ENCODE results near the gene RASL12.
A peak's percentile ranks its signal among the peaks of the same experiment; 100 is the strongest.
"Not testable (repeated sequence)": the region's sequence is repeated elsewhere in the genome, so short reads cannot be mapped to it uniquely, and the experiment has no call there.

The RASL12 gene

DNA sequence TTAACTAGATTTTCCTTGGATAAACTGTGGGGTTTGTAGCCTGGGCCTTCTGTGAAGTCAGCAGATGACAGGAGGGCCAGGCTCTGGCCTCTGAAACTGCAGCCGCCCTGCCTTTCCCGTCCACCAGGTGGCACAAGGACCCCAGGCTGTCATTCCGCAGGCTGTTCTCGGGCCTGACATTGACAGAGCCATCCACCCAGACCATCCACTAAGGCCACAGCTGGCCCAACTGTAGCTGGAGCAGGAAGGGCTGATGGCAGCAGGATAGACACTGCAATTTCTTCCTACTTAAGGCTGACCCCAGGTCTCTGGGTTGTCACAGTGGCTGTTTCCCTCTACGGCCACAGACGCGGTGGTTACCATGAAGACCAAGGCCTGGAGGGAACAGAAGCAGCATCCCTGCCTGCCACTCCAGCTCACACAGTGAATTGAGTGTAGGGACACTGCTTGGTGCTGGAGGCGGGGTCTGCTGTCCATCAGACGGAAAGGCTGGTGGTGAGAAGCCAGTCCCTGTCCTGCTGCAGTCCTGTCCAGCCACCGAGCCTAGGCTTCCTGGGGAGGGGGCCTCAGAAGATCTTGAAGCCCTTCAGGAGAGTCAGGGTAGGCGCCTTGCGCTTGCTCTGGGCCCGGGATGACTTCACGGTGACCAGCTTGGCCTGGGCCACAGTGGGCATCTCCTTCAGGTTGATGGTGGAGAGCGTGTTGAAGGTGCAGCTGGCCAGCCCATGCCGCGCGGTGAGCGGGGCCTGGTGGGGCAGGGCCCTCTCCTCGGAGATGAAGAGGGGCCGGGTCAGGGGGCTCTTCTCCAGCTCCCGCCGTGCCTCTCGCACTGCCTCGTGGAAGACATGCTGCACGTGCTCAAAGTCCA, 13.2 kb downstream of the RASL12 start:
- peak; percentile 53 for DNase-seq

DNA sequence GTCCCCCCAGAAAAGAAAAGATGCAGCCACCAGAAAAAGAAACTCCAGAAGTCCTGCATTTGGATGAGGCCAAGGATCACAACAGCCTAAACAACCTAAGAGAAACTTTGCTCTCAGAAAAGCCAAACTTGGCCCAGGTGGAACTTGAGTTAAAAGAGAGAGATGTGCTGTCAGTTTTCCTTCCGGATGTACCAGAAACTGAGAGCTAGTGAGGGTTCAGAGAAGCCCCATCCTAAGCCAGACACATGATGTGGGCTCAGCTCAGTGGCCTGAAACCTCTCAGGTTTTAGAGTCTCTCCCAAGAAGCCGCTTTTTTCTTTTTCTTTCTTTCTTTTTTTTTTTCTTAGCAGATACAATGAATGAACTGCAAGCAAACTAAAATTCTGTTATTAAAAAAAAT, 14.8 kb downstream of the RASL12 start:
- DNase-seq, result no peak

DNA sequence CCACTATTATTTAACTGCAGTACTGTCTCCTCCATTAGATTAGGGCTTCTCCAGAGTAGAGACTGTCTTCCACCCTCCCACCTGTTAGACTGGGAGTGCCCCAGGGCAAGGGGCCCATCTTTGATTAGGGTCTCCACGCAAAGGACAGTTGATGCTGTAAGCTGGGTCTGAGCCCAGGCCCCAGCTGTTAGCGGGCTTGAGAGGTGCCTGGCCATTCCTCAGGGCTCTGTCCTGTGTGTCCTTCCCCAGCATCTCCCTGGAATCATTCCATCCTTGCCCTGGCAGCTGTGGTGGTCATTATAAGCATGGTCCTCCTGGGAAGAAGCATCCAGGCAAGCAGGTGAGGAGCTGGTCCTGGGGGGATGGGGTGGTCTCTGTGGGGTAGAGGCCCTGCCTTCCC, 16.5 kb downstream of the RASL12 start:
- no peak for DNase-seq

DNA sequence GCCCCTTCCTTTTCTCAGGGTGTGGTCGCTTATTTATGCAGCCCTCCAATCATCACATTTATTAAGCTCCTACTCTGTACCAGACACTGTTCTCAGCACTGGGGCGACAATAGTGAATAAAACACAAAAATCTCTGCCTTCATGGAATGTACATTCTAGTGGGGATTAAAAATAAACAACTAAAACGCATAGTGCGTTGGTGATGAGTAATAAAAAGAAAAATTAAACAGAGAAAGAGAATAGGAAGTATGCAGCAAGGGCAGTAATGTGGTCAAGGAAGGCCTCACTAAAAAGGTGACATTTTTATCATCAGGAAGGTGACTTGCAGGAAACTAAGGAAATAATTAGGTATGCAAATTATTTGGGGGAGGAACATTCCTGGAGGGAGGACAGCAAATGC, 17.5 kb downstream of the RASL12 start:
- no peak for DNase-seq

DNA sequence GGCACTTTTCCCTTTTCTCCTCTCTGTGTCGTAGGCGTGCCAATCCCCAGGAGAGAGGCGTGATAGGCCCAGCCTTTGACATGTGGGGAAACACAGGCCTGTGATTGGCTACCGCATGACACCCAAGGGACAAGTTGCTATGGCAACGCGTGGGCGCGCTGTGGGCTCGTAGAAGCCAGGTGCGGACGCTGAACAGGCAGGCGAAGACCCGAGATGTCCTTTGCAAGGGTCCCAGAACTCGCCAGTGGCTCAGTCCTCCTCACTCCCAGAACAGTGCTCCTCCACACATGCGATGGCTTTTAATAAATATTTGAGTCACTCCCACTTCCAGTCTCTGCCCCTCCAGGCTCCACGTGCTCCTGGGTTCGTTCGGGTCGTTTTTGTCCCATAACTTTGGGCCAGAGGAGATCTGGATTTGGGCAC, 18.4 kb downstream of the RASL12 start:
- DNase-seq, result peak; percentile 89

DNA sequence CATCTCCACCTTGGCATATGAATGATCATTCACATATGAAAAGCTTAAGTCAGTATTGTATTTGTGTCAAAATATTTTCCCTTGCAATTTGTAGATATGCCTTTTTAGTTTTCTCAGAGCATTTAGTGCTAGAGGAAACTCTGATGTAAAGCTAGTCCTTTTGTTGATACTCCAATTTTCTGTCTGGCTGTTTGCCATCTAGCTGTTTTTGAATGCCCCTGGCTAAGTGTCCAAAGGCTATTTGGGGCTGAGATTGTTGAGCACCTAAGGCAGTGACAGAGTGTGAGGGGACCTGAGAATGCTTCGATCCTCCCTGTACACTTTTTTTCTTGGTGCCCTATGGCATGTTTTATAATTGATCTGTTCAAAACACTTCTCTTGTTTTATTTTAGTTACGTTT, 19.6 kb downstream of the RASL12 start:
- no peak for DNase-seq

DNA sequence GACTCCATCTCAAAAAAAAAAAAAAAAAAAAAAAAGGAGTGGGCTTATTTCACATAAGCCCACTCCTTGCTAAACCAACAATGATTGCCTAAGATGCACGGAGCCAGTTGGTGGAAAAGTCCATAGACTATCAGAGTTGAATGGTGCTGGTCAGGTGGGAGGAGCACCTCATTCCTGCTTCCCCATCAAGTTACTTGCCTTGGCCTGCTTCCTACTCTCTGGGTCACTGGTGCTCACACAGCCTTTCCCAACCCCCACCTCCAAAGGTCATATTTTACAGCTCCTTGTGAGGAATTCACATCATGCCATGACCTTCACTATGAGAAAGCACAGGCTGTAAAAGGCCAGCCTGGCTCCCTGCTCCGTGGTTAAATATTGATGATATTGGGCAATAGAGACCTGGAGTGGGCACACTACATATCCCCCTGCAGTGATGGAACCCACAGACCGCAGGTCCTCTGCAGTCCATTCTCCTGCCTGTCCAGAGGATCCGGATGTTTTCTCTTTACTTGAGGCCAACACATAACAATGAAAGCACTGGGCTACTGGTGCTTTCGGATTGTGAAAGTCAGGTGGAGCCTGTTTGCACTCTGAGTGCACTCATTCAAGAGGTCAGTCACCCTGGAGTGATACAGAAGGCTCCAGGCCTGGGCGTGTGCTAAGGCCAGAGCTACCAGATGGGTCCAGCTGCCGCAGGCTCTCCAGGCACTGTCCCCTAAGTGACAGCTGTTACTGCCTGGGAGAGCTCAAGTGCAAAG, 22.9 kb downstream of the RASL12 start, which contains the start of gene SLC51B:
SLC51B (plus strand) TSS at position 664 of the 758 bp plus-strand sequence. CDS start 4,618 bp downstream, outside the sequence.
- no peak for DNase-seq

DNA sequence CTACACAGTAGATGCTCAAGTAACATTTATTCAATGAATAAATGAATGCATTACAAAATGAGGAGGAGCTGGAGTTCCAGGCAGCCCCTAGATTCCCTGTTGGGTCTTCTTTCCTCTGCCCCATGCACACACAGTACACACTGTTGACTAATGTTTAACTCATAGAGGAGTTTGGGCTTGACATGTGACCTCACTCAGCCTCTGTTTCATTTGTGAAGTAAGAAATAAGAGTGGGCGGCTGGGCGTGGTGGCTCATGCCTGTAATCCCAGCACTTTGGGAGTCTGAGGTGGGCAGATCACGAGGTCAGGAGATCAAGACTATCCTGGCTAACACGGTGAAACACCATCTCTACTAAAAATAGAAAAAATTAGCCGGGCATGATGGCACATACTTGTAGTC, 23.6 kb downstream of the RASL12 start:
- not testable (repeated sequence) for DNase-seq

DNA sequence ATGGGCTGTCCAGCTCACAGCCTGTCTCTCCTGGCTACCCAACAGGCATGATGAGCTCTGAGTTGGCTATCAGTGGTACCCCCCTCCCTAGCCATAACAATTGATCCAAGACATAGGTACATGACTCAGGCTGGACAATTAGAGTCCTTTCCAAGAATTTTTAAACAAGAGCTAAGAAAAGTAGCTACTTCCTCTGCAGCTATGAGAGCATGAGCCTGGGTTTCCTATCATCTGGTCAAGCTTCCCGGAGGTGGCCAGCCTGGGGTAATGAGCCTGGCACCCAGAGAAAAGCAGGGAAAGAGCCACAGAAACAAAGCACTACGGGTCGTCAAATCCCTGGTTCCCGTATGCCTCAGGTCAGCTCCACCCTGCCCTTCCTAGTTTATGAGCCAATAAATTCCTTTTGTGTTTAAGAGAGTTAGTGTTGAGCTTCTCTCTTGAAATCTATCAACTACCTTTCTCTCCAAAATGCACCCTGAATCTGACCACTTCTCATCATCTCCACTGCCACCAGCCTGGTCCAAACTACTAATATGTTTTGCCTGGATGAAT, 24.9 kb downstream of the RASL12 start:
- no peak for DNase-seq

DNA sequence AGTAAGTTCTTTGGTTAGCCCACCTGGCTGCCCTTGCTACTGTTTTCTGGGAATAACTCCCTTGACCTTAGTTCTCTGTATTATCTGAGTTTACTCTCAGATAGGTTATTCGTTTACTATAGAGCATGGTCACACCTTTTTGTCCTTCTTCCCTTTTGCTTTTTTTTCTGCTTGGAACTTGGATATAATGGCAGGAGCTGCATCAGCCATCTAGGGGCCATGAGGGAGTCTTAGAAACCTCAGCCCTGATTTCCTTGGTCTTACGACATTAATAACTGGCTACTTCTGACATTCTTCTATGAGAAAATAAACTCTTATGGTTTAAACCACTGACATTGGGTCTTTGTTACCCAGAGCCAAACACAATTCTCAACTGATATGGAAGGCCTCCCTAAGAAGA, 26.0 kb downstream of the RASL12 start:
- no peak for DNase-seq

DNA sequence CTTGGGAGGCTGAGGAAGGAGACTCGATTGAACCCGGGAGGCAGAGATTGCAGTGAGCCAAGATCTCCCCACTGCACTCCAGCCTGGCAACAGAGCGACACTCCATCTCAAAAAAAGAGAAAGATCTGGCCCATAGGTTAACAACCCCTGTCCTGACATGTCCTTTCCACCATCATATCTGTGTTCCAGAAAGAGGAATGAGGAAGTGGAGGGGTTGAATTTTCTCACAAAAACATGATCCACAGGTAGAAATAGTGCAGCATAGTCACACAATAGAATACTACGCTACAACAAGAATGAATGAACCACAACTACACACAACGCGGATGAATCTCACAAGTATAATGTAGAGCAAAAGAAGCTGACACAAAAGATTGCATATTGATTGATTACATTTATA, 27.3 kb downstream of the RASL12 start:
- DNase-seq, result no peak

DNA sequence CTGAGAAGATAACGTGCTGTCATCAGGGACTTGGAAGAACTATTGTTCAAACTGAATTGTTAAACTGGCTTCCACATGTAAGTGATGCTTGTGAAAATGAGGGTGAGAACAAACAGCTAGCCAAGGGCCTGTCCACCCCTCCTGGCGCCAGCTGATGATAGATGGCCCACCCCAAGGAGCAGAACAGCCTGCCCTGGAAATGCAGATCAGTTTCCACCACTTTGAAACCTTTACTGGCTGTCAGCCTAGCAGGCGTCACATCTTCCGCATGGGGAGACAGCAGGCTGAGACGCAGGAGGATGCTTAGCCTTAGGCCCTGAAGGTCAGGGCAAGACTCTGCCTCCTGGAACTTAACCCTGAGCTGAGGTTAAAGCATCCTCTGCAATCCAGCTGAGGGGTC, 29.0 kb downstream of the RASL12 start:
- DNase-seq, result no peak

DNA sequence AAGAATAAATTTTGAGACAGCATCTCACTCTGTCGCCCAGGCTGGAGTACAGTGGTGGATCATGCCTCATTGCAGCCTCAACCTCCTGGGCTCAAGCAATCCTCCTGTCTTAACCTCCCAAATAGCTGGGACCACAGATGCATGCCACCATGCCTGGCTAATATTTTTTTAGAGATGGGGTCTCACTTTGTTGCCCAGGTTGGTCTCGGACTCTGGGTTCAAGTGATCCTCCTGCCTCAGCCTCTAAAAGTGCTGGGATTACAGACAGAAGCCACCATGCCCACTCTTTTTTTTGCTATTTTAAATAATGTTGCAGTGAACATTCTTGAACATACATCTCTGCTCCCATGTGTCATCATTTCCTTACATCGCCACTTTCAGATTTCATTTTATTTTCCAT, 29.4 kb downstream of the RASL12 start:
- no peak for DNase-seq

DNA sequence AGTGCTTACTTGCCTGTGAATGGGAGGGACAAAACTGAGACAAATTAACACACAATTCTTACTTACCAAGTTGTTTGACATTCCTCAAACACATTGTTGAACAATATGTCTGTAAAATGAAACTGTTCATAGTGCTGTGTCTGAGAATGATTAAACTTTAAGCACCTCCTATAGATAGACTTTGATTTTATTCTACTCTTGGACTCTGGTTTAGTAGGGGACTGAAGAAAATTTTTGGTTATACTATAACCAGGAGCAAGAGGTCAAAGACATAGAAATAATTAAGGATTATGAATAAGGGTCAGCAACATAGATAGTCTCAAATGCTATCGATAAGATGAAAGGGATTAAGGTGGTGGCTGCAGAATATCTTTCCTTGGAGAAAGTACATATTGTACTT, 30.5 kb downstream of the RASL12 start:
- DNase-seq, result no peak

DNA sequence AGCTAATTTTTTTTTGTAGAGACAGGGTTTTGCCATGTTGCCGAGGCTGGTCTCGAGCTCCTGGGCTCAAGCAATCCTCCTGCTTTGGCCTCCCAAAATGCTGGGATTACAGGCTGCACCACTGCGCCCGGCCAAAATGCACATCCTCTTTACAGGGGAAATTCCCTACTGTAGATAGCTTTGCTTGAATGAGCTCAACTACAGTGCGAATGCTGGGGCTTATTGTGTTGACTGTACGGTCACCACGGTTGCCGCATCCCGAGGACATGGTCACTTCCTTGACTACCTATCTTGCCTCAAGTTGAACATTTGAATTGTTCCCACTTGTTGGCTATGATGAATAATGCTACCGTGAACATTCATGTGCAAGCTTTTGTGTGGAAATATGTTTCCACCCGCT, 33.1 kb downstream of the RASL12 start:
- DNase-seq, result no peak

DNA sequence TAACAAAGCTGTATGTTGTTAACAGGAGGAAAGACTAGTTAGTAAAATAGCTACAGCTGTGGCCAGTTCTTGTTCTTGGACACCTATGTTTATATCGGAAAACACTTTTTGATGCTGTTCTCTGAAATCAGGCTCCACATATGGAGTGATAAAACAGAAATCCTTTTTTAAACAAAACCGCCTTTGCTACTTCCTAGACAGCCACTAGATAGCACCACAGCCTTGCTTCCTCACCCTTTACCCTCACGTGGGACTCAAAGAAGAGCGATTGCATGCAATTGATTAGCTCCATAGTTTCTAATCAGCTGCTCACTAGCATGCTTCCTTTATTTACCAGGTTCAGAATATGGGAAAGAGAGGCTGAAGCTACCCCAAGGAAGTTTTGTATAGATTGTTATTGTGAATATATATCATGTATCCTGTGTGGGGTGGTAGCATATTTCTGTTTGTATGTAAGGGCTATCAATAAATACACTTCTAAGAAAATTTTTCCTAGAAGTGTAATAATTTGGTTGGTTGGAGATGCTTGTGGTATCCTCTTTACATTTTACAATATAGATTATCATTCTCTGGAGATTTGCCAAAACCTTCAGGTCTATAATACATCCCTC, 34.0 kb downstream of the RASL12 start:
- no peak for DNase-seq

DNA sequence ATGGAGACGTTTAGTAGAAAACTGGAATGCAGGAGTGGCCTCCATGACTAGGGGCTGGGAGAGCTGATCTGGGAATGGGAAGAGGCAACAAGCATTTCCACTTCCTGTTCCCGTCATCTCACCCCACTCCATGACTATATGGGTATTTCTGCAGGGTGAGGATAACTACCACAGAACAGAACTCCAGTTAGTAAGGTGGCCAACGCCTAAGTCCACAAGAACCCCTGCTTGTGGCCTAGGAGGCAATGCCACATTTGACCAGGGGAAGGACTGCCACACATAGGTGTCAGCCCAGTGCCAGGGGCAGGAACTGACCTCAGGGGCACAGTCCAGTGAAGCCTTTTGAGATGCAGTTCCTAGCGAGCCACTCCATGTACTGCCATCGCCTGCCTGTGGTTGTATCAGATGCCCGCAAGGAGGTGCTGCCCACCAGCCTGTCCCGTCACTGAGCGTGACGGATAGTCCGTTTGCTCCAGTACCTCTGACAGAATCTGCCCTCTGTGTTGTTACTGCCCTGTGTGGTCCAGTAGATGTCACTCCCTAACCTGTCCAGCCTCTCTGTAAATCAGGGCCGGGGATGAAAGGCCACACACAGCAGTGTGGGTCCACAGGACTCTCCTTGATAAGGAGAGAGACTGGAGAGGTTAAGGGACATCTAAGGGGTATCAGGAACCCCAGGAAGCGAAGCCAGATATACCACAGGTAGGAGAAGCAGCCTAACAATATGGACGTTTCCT, 34.8 kb downstream of the RASL12 start:
- DNase-seq, result peak; percentile 35

DNA sequence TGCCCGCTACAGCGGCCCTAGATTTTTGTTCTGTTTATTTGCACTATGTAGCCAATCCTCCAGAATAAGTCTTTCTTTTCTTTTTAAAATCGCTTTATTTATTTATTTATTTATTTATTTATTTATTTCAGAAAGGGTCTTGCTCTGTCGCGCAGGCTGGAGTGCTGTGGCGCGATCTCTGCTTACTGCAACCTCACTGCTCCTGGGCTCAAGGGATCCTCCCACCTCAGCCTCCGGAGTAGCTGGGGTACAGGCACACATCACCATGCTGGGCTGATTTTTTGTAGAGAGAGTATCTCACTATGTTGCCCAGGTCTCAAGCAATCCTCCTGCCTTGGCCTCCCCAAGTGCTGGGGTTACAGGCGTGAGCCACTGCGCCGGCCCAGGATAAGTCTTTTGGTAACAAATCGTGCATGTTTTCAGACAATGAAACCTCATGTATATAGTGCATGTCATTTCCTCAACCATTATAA, 38.0 kb downstream of the RASL12 start:
- DNase-seq, result no peak

DNA sequence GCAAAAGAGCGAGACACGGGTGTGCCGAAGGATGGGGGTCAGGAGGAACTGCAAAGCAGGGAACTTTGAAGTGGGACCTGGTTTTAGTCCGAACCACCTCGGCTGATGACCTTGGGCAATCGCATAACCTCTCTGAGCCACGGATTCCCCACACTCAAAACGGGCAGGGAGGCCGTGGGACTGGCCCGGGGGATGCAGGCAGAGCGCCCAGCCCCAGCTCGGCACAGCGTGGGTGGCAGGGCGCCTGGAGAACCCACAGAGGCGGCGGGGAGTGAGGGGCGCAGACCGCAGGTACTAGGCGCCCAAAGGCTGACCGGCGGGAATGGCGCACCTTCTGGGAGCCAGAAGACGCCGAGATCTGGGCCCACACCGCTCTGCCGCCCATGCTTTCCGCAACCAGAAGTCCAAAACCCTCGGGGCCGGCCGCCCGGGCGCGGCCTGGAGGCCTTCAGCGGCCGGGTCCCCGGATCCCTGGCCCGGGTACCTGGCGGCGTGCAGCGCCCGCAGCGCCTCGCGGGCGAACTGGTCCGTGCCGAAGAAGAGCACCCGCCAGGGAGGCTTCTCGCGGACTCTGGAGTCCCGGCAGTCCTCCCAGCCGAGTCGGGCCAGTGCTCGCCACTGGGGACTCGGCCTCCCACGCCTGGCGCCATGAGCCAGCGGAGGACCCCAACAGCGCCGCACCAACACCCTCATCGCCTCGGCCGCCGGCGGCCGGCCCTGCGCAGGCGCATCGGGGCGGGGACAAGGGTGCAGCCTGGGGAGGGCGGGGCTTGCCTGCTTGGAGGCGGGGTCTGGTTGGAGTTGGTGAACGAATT, 38.7 kb downstream of the RASL12 start, which contains the start of gene MTFMT:
MTFMT (minus strand) TSS at position 719 of the 815 bp plus-strand sequence; CDS start at position 693, 26 bp downstream.
- peak; percentile 96 for DNase-seq

DNA sequence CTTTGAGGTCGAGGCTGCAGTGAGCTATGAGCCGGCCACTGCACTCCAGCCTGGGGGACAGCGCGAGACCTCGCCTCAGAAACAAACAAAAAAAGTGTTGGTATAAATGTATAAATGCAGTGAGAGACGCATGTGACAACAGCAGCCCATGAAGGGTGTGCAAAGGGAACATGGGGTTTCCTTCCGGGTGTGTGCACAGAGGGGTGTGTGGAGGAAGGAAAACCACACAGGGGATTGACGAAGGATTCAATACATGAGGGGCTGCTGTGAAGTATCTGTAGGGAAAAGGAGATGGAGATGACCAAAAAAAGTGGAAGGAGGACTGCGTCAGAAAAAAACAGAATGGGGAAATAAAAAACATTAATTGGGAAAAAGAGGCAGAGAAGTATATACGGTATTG, 39.5 kb downstream of the RASL12 start:
- no peak for DNase-seq

DNA sequence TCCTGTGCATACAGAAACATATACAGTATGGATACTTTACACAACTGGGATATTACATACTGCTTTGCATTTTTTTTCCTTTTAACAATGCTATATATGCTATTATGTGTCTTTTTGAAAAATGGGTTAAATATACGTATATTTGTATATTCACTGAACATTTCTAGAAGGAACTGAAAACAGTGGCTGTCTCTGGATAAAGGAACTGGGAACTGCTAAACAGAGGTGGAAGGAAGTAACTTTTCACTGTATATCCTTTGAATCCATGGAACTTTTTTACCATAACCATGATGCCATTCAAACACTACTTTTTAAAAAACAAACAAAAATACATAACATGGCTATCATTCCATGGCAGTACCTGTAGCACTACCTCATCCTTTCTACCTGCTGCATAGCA, 40.2 kb downstream of the RASL12 start:
- DNase-seq, result no peak
